Measurements from ENCODE around the gene HCFC1.

Gene HCFC1

DNA sequence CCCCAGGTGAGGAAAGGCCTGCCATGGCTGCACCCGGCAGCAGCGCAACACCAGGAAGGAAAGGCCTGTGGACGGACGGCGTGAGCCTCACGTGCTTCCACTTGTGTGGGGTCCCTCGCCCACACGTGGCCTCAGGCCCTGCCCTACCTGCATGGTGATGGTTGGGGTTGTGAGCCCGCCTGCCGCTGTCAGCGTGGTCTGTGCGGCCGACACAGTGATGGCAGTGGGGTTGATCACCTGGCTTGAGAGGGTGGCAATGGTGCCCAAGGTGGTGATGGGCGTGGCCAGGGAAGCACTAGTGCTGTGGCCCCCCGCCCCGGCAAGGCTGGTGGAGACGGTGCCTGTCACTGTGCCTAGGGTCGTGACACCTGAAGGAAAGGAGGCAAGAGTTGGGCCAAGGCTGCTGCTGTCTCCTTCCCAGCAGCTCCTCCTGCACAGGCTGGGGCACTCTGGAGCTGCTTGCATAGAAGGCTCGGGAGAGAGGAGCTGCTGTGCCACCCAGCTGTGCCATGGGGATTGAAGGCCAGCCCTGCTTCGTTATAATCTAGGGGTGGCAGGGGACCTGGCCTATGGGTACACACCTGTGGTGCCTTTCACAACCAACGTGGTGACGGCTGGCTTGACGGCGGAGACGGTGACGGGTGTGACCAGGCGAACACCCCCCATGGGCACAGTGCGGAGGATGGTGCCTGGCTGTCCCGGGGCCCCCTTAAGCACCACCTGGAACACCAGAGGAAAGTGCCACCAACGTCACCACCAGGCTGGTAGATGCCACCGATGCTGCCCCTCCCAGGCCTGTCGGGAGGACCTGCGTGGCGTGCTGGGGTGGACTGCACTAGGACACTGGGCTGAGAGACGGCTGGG lies 15.3 kb downstream of the HCFC1 start:
- no peak for DNase-seq (ENCODE audit: low spot score)

DNA sequence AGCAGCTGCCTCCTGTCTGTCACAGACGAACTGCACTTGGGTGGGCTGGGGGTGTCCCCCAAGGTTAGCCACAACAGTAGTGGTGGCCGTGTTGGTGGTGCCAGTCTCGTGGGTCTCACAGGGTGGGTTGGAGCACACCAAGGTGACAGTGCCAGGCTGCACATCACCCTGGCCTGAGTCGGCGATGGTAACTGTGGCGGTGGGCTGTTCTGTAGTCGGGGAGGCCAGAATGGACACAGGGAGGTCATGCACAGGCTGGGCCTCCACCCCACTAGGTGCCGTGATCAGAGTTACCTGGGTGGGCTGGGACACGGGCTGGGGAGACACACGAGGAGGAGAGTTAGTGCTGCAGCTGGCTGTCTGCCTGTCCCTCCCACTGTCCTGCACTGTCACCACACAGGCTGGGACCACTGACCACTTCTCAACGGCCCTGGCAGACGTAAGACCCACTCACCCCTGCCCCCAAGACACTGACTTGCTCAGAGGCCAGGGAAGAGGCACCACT lies 16.3 kb downstream of the HCFC1 start:
- DNase-seq (ENCODE audit: low spot score), result no peak

DNA sequence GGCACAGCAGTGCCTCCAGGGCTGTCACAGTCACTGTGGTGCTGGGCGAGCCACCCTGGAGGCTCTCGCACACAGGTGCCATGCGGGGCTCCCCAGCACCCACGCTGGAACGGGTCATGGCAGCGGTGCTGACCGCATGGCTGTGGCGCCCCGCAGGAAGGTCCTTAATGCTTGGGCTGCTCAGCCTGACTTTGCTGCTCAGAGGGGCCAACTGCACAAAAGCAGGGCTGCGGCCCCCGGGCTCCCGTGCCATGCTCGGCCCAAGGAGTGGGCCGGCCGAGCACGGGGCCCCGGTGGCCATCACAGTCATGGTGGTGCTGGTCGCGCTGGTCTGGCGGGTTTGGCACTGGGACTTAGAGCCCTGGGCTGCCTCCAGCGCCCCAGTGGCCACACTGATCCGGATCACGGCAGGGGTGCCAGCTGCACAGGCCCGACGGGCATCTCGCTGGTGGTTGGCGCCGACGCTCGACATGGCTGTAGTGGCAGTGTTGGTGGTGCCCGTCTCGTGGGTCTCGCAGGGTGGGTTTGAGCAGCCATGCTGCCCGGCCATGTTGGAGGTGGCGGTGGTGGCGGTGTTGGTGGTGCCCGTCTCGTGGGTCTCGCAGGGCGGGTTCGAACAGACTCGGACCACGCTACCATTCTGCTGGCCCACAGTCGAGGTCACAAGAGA lies 16.9 kb downstream of the HCFC1 start:
- no peak for DNase-seq (ENCODE audit: low spot score)

DNA sequence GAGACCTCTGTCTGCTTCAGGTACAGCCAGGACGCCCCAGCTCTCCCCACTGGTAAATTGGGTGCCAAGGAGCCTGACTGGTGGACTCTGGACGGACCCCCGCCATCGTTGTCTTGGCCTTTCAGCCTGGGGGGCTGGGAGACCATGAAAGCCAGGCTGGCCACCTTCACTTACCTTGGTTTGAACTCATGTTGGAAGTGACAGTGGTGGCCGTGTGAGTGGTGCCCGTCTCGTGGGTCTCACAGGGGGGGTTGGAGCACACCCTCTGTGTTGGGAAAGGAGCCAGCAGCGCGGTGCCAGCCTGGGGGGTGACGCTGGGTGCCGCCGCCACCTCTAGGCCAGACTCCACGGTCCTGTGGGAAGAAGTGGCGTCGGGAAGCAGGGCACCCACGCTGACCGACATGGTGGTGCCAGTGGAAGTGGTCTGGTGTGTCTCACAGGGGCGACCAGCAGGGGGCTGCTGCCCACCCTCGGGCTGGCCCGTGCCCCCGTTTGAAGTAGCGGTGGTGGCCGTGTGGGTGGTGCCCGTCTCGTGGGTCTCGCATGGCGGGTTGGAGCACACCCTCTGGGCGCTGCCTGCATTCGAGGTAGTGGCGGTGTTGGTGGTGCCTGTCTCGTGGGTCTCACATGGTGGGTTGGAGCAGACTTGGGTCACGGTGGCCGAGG lies 17.6 kb downstream of the HCFC1 start:
- no peak for DNase-seq (ENCODE audit: low spot score)

DNA sequence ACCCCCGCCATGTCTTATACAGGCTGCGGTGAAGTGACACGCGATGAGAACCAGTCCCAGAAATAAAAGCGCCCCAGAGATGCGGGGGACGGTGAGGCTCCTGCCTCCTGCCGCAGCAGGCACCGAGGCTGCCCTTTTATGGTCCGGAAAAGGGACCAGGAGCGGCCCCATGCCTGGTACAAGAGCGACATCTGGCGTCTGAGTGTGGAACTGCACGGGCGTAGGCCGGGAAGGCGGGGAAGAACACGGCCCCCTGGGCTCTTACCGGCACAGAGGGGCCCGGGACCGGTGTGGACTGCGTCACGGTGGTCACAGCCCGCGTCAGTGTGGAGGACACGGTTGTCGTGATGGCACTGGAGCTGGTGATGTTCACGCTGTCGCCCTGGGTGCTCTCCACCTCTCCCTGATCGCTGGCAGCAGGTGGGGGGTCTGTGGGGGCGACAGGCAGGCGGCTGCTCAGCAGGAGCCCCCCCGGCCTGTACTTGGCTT lies 18.2 kb downstream of the HCFC1 start:
- DNase-seq (ENCODE audit: low spot score), result peak; percentile 77

DNA sequence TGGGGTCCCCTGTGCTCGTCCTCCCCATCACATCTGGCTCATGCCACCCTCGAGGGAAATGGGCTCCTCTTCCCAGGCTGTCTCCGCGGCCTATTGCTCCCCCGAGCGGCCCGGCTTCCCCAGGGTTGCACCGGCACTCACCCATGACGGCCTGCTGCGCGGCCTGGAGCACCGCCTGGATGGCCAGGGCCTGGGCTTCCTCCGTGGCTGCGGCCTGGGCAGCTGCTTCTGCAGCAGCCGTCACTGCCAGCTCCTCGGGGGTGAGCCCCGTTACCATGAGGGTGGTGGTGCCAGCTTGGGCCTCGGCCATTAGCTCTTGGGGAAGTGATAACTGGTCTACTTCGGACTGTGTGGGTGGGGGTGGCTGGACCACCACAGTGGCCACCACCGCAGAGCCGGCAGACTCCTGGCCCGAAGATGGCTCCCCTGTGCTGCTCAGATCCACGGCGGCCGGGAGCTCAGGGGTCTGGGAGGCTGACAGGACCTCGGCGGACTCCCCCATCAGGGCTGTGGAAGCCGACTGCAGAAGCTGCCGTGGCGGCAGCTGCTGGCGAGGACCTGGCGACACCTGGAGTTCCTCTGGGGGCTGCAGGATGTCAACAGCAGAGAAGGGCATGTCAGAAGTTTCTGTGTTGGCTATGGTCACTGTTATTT lies 19.1 kb downstream of the HCFC1 start:
- DNase-seq (ENCODE audit: low spot score), result no peak

DNA sequence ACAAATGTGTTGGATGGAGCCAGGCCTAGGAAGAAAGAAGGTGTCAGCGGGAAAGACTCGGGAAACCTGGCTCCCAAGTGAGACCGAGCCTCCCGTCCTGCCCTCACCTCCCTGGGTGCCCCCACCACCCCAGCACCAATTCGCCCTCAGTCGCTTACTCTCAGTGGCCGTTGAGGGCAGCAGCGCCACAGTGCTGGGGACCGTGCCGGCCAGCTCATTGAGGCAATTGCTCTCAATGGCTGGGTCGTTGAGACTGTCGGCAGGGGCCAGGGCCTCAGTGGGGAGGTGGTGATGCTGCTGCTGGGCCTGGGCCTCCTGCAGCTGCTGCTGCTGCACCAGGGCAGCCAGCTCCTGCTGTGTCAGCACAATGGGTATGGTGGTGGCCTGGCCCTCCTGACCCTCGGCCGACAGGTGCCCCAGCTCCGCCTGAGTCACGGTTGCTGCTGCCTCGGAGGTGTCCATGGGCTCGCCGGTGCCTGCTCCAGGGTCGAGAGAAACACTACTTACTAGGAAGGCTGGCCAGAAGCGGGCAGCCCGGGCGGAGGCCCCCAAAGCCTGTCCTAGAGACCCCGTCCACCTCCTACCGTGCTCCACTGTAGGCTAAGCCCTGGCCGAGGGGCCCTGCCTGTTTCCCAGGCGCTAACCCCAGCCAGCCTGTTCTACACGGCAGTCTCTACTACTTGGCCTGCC lies 19.8 kb downstream of the HCFC1 start:
- DNase-seq (ENCODE audit: low spot score), result no peak

DNA sequence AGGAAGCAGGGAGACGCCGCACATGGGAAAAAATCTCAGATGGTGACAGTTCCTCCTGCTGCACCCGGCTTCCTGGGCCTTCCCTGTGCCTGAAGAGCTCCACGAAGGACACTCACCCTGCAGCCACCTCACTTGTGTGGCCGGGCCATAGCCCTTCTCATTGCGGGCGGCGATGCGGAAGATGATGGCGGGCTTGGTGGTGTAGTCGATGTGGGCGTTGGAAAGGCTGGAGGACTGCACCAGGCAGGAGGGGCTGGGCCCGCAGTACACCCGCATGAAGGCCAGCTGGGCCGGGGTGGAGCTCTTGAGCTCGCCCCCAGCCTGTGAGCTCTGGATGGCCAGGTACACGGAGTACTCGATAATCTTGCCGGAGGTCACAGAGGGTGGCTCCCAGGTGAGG lies 21.5 kb downstream of the HCFC1 start:
- DNase-seq (ENCODE audit: low spot score), result no peak

DNA sequence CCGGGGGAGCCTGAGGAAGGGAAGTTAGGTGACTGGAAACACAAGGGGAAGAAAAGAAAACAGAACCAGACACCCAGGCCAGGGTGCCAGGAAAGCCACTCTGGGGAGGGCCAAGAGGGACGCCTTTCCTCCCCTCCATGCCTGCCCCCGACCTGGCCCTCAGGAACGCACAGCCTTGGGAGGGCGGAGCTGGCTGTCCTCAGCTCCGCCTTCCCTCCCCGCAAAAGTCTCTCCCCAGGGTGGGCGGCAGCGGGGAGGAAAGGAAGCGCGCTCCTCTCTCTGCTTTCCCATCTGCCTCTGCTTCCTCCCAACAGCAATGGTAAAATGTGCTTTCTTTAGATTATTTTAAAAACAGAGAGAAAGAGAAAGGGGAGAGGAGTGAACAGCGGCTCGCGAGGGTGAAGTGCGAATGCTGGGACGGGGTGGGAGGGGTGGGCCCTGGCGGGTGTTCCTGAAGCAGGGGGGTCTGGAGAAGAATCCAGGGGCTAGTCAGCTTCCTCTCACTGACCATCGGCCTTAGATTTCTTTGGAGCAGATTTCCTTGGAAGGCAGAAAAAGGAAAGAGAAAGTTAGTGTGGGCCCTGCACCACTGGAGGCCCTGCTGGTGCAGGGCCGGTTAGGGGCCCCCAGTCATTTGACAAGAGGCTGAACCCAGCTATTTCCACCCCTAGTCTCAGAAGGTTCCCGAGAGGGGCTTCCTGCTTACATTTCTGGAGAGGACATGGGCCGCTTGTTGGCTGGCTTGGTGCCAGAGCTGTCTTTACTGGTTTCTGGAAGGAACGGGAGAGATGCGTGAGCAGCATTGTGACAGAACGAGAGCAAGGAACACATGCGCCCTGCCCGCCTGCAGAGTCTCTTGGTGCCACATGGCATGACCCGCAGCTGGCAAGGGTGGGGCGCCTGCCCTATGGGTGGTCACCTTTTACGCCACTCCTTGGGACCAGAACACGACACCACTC lies 22.5 kb downstream of the HCFC1 start:
- no peak for DNase-seq (ENCODE audit: low spot score)

DNA sequence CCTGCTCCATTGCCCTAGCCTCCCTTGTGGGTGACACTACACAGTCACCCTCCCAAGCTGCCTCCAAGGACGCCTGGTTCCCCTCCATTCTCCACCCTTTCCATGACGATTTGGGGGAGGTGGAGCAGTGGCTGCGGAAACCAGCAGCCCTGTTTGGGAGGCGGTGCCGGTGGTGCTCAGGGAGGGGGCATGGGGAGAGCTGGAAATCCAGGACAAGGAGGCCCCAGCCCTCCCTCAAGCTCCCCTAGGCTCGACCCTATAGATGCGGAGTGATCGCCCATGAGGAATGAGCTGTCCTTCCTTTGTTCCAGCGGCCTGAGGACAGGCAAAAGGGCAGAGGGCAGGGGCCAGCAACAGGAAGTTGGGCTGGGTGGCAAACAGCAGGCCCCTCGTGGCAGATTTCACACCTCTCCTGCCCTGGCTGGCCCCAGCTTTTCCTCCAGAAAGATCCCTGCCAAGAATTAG lies 23.6 kb downstream of the HCFC1 start:
- DNase-seq (ENCODE audit: low spot score), result no peak

DNA sequence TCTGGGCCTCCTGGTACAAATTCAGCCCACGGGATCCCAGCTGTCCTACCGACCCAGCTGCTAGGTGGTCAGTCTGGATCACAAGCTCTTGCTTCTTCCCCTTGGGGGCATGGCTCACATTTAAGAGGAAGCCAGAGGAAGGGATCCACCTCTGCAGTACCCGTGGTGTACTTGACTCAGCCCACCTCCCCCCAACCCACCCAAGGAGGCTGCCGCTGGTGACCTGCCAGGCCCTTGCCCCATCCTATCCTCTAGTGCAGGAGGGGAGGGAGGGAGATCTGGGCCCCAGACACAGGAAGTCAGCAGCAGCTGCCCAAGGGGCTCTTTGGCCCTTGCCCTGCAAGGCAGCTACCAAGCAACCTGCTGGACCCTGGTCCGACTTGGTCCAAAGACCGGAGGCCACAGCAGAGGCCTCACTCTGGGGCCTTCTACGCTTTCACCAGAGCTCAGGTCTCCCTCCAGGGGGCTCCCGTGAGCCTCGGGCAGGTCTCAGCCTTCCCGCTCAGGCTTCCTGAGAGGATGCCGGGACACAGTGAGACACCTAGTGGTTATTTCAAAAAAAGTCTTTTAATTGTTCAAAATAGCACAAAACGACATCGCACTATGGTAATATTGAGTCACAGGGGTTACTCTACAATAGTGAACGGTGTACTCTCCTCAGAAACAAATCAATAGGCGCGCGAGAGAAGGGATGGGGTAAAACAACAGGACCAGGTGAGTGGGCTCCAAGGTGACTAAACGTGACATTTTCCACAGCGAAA lies 24.4 kb downstream of the HCFC1 start:
- peak; percentile 82 for DNase-seq (ENCODE audit: low spot score)

DNA sequence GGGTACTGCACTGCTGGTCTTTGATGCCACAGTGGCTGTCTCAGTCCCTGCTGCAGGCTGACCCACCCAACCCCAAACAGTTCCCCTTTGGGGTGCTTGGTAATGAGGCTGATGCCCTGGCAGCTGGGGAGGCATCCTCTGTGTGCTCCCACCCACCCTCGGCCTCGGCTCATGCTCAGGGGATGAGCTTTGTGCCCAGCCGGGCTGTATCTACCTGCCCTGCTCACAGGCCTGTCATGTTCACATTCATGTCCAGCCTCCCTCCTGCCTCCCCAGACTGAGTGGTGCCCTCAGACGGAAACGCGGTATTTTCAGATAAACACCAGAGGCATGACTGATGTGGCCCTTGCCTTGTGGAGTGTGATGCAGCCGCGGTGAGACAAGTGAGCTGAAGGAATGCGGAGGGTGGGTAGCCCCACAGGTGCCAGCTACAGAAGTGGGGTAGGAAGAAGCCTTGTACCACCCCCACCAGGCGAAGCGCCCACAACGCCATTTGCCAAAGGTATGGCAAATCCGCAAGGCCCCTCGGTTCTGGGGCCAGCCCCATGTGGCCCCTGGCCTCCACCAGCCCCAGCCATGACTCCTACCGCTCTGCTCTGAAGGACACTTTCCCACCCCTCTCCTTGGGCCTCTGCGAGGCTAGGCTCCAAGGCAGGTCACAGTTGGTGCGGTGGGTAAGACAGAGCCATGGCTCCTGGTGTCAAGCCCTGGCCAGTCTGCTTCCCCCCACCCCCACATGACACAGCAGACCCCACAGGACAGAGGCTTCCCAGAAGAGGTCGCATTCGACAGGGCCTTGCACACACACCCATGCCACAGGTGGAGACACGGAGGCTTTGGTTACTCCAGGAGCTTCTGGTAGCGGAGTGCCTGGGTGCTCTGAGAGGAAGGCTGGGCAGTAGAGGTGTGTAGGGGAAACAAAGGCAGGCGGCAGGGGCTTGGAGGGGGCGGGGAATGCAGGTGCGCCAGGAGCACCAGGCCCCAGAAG lies 25.4 kb downstream of the HCFC1 start:
- DNase-seq (ENCODE audit: low spot score), result no peak

DNA sequence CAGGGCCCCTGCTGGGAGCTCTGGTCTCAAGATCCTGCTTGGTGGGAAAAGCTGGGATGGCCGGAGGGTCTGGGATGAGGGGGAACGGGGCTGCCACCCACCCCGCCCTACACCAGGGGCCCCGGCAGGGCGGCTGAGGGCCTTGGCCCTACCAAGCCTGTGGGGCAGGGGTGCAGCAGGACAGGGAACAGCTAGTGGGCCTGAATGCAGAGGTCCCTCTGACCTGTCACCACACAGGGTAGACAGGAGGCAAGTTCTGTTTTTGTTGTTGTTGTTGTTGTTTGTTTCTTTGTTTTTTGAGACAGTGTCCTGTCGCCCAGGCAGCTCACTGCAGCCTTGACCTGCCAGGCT lies 26.8 kb downstream of the HCFC1 start:
- DNase-seq (ENCODE audit: low spot score), result no peak

DNA sequence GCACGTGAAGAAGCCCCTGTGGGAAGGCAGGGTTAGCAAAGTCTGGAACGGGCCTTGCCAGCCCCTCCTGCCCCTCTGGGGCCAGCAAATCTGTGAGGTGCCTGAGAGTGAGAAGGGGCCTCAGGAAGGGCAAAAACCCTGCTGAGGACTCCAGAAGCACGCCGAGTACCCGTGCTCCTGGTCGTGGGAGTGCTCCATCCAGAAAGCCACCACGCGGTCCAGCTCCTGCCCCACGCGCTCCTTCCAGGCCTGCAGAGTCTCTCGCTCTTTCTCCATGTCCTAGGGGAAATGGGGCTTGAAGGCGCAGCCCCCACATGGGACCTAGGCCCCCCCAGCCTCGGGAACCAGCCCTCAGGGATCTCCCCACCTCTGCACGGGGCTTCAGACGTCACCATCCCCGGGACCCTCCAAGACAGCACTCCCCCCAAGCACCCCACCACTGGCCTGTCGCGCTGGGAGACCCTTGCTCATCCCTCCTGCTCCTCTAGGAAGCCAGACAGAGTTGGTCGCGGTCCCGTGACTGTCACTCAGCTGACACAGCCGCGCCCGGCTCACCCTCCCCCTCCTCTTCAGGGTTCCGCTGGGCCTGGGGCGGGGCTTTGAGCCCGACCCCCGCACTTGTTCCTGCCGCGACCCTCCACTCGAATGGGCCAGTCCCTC lies 27.3 kb downstream of the HCFC1 start, which contains the start of gene RENBP:
Gene RENBP, minus strand, starts transcription at position 504 of the 660 bp plus-strand sequence. Its CDS starts 33 bp downstream, at position 471.
- DNase-seq (ENCODE audit: low spot score), result peak; percentile 33

DNA sequence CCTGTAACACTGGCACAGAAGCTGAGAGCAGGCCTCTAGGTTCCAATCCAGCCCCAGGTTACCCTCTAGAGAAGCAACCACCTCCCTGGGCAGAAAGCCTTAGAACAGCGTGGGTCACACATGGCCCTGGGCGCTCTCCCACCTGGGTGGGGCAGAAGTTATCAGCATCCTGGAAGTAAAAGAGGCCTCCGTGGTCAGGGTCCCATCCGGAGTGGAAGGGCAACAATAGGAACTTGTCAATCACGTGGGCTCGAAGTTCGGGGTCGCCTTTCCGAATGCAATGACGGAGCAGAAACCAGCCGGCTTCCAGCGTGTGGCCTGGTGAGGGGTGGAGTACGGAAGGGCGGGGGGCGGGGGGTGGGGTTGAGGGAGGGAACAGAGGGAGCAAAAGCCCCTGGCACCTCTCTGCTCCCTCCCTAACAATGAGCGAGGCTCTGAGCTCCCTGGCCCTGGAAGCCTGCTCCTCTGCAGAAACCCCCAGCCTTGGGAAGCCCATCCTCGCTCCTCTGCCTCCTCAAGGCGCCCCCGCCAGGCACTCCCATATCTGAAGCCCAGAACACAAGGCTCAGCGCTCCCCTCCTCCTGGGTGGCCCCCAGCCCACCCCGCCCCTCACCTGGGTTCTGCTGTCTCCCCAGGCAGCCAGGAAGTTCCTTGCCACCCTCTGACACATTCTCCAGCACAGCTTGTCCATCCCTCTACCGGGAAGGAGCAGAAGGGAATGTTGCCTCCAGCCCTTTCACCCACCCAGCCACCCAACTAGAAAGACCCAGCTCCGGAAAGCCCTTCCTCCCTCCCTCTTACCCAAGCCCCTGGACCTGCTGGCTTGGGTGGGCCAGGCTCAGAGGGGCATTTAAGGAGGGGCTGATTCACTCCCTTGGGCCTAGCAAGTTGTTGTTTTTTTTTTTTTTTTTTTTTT lies 30.0 kb downstream of the HCFC1 start:
- DNase-seq (ENCODE audit: low spot score), result no peak

DNA sequence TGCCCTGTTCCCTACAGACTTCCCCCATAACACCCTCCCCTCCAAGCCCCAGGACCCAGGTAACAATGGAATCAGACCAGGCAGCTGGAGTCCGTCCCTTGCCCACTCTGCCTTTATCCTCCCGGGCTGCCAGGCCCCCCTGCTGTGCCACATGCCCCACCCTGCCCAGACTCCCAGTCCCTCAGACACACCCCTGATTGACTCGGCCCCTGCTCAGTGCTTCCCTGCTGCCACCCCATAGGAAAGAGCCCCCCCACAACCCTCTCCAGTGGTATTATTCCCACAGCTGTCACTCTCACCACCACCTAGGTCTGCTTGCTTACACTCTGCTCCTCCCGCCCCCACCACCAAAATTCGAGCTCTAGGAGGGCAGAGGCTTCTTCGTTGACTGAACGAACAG lies 32.0 kb downstream of the HCFC1 start:
- DNase-seq (ENCODE audit: low spot score), result no peak
